ENCODE data around the gene OR13C3.

- no peak for TF ChIP-seq CTCF (IDR thresholded peaks at IDR 0.05)
- TF ChIP-seq EP300 (IDR thresholded peaks at IDR 0.05) = no peak
These were observed 32.7 kb downstream of the OR13C3 start, which contains the start of gene OR13F1 for GRCh38 chr9:104503963-104504362.
